OCI-LY3 (cell line): ENCODE measurements around the gene XAB2.

Source experiments
- H2AFZ ChIP-seq: fragments of 200-600, 300-600 bp; shearing (Covaris generic); 2 replicates; pipeline ENCODE4 v1.6.0; 2014; ENCODE audit warnings: antibody characterized with exemption, low read depth, low read length
- H3K27ac ChIP-seq: fragments of 200-600, 300-600 bp; sonication (generic); 2 replicates; pipeline ENCODE4 v1.5.1; 2014; ENCODE audit warnings: mild to moderate bottlenecking, low read length, moderate library complexity, mixed read lengths
- H3K27me3 ChIP-seq: fragments of 200-600, 300-600 bp; sonication (generic); 2 replicates; pipeline ENCODE4 v1.6.1; 2014; ENCODE audit warnings: low read depth, low read length, mixed read lengths
- H3K36me3 ChIP-seq: fragments of 200-600, 300-600 bp; sonication (generic); replicated peaks from 2 replicates; pipeline ENCODE3; 2014; ENCODE audit warnings: low read depth, low read length, mixed read lengths
- H3K4me1 ChIP-seq: fragments of 300-600, 200-600 bp; sonication (generic); 2 replicates; pipeline ENCODE4 v1.6.1; 2014; ENCODE audit warnings: low read length, mixed read lengths
- H3K4me2 ChIP-seq: fragments of 200-600, 300-600 bp; sonication (generic); 2 replicates; pipeline ENCODE4 v1.6.1; 2014; ENCODE audit warnings: low read length, mixed read lengths
- H3K4me3 ChIP-seq: fragments of 300-600, 200-600 bp; sonication (generic); 2 replicates; pipeline ENCODE4 v1.5.1; 2014; ENCODE audit warnings: antibody characterized with exemption, mild to moderate bottlenecking, low read length, moderate library complexity
- H3K79me2 ChIP-seq: fragments of 300-600, 200-600 bp; shearing (Covaris generic); 2 replicates; pipeline ENCODE4 v1.6.1; 2014; ENCODE audit warnings: mild to moderate bottlenecking, low read length, mixed read lengths
- H3K9ac ChIP-seq: fragments of 300-600, 200-600 bp; shearing (Covaris generic); 2 replicates; pipeline ENCODE4 v1.6.0; 2014; ENCODE audit warnings: mild to moderate bottlenecking, low read length, moderate library complexity
- H3K9me3 ChIP-seq: fragments of 200-600, 300-600 bp; shearing (Covaris generic); 2 replicates; pipeline ENCODE4 v1.6.1; 2014; ENCODE audit warnings: low read length, mixed read lengths; ENCODE audit not compliant: insufficient read depth
- H4K20me1 ChIP-seq: fragments of 200-600, 300-600 bp; sonication (generic); 2 replicates; pipeline ENCODE4 v1.6.1; 2016; ENCODE audit warnings: low read length, mixed read lengths; ENCODE audit not compliant: insufficient read depth
- EZH2phosphoT487 ChIP-seq: fragments of 200-600 bp; shearing (Covaris generic); IDR thresholded peaks from 2 replicates; pipeline ENCODE4 v1.6.1; 2018; ENCODE audit warnings: antibody characterized with exemption, mixed run types, low read depth
- TF ChIP-seq, protein P1 (sequence below): fragments of 200-600, 300-600 bp; sonication (generic); IDR thresholded peaks from 2 replicates; pipeline ENCODE4 v1.5.1; 2014; ENCODE audit warnings: antibody characterized with exemption, low read length, low read depth

Gene XAB2

DNA sequence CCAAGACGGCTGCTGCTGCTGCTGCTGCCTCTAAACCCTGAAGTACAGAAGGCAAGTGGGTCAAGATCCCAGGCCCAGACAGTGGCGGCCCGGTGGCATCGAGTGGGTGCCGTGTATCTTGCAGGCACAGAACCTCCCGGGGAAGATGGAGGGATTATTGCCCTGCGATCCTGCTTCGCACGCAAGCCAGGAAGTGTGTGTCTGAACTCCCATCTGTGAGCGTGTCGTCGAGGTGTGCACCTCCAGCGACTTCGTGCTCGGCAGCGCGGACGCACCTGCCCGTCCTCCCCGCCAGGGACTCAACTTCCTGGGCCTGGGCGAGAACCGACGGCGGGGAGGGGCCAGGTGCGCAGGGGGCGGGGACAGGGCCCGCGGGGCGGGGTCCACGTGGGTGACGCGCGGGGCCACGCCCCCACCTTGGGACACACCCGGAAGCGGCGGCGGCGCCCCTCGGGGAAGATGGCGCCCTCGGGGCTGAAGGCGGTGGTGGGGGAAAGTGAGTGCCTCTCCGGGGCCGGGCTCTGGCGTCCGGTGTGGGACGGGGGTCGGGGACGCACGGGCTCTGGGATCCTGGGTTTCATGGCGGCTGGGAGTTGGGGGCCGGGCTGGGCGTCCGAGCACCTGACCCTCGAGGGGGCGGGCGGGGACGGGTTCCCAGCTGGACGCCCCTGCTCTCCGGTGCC, 7.5 kb upstream of the XAB2 start, which contains the start of gene STXBP2:
TSS of gene STXBP2 (plus strand) at position 420 of the 683 bp plus-strand sequence. CDS start at position 460, 40 bp downstream.
- peaks cover 19% of the 10 kb centered on the region for H3K36me3 ChIP-seq
- H3K27me3 ChIP-seq = no peaks in the 10 kb centered on the region
- no peaks in the 10 kb centered on the region for H3K9me3 ChIP-seq
- H3K4me2 ChIP-seq = peak within 1 kb of the TSS; percentile 92
- peak within 1 kb of the TSS; percentile 87 for H2AFZ ChIP-seq
- H3K4me1 ChIP-seq = peaks cover 13% of the 10 kb centered on the region
- peak within 1 kb of the TSS; percentile 92 for H3K4me3 ChIP-seq
- peaks cover 7% of the 10 kb centered on the region; the same call in 1 of the 2 replicates for H4K20me1 ChIP-seq
- no peak for TF ChIP-seq EZH2phosphoT487
- TF ChIP-seq, protein P1, sequence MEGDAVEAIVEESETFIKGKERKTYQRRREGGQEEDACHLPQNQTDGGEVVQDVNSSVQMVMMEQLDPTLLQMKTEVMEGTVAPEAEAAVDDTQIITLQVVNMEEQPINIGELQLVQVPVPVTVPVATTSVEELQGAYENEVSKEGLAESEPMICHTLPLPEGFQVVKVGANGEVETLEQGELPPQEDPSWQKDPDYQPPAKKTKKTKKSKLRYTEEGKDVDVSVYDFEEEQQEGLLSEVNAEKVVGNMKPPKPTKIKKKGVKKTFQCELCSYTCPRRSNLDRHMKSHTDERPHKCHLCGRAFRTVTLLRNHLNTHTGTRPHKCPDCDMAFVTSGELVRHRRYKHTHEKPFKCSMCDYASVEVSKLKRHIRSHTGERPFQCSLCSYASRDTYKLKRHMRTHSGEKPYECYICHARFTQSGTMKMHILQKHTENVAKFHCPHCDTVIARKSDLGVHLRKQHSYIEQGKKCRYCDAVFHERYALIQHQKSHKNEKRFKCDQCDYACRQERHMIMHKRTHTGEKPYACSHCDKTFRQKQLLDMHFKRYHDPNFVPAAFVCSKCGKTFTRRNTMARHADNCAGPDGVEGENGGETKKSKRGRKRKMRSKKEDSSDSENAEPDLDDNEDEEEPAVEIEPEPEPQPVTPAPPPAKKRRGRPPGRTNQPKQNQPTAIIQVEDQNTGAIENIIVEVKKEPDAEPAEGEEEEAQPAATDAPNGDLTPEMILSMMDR = no peak
- H3K9ac ChIP-seq = peak within 1 kb of the TSS; percentile 87
- H3K27ac ChIP-seq = peak within 1 kb of the TSS; percentile 32
- peaks cover 38% of the 10 kb centered on the region for H3K79me2 ChIP-seq

DNA sequence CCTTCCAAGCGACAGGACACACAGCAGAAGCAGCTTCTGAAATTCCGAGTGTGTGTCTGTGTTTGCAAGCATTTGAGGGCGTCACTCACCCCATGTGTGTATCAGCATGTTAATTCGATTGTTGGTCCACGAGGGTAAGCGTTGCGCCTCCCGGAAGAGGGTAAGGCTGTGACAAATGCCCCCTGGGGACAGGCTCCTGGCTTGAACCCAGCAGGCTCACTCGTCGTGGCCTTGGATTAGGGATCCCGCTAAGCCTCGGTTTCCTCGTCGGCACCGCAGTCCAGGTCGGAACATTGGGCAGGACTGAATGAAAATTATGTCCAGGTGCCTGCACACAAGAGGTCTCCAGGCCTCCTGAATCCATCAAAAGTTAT, 7.0 kb upstream of the XAB2 start:
- peaks cover 41% of the 10 kb centered on the region for H3K79me2 ChIP-seq
- H4K20me1 ChIP-seq = peaks cover 7% of the 10 kb centered on the region; the same call in 1 of the 2 replicates
- H3K27ac ChIP-seq = no peak overlapping the region
- peaks cover 13% of the 10 kb centered on the region for H3K4me1 ChIP-seq
- no peak overlapping the region for H3K9ac ChIP-seq
- H3K4me2 ChIP-seq = peak overlapping the region; percentile 92
- no peaks in the 10 kb centered on the region for H3K9me3 ChIP-seq
- H3K27me3 ChIP-seq = no peaks in the 10 kb centered on the region
- peak overlapping the region; percentile 92 for H3K4me3 ChIP-seq
- H3K36me3 ChIP-seq = peaks cover 22% of the 10 kb centered on the region
- TF ChIP-seq, protein P1 = no peak
- no peak for TF ChIP-seq EZH2phosphoT487
- peak overlapping the region; percentile 87; the same call in 1 of the 2 replicates for H2AFZ ChIP-seq

DNA sequence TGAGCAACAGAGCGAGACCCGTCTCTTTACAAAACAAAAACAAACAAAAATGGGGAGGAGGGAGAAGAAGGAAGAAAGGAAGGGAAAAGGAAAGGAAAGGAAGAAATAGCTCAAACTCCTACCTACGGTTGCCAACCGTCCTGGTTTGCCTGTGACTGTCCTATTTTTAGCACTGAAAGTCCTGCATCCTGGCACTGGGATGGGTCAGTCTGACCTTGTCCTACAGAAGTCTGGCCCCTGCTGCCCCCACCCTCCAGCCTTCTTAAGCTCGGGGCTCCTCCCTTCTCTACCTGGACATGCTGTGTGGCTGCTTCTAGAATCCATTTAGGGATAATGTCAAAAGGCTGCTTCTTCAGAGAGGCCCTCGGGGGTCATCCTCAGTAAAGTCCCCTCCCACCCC, 6.3 kb upstream of the XAB2 start:
- Histone ChIP-seq H3K27ac (no peak overlapping the region), H3K79me2 (peaks cover 46% of the 10 kb centered on the region), H4K20me1 (peaks cover 7% of the 10 kb centered on the region; the same call in 1 of the 2 replicates), H3K9ac (no peak overlapping the region), H3K9me3 (no peaks in the 10 kb centered on the region), H3K4me3 (no peak overlapping the region), H3K36me3 (peaks cover 22% of the 10 kb centered on the region), H3K4me1 (peaks cover 15% of the 10 kb centered on the region), H3K27me3 (no peaks in the 10 kb centered on the region), H2AFZ (no peak overlapping the region), H3K4me2 (no peak overlapping the region)
- TF ChIP-seq, protein P1 = no peak
- no peak for TF ChIP-seq EZH2phosphoT487

DNA sequence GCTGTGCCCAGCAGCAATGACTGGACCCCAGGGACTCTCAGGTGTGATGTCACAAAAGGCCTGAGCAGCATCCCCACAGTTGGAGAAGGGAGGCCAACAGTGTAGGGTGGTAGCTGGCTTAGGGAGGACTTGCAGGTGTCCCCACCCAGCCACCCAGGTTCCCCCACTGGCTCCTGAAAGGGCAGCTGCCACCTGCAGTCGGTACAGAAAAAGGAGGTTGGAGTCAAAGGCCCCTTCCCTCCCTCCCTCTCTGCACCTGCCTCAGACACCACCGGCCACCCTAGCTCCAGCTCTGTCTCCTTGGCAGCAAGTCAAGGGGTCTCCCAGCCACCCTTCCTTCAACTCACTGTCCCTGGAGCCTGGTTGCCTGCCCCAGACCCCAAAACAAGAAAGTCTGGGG, 4.4 kb upstream of the XAB2 start, which contains the start of gene PCP2:
TSS of gene PCP2 (minus strand) at position 22 of the 400 bp plus-strand sequence. CDS start 262 bp downstream, outside the sequence.
- Histone ChIP-seq H4K20me1 (no peaks in the 10 kb centered on the region), H2AFZ (no peak within 1 kb of the TSS), H3K27me3 (no peaks in the 10 kb centered on the region), H3K9me3 (no peaks in the 10 kb centered on the region), H3K27ac (no peak within 1 kb of the TSS), H3K9ac (no peak within 1 kb of the TSS), H3K4me2 (no peak within 1 kb of the TSS), H3K4me3 (no peak within 1 kb of the TSS), H3K79me2 (peaks cover 48% of the 10 kb centered on the region), H3K4me1 (peaks cover 19% of the 10 kb centered on the region), H3K36me3 (peaks cover 5% of the 10 kb centered on the region)
- TF ChIP-seq, protein P1 = no peak
- no peak for TF ChIP-seq EZH2phosphoT487
